ENCODE results near the gene MYO1H.

DNA sequence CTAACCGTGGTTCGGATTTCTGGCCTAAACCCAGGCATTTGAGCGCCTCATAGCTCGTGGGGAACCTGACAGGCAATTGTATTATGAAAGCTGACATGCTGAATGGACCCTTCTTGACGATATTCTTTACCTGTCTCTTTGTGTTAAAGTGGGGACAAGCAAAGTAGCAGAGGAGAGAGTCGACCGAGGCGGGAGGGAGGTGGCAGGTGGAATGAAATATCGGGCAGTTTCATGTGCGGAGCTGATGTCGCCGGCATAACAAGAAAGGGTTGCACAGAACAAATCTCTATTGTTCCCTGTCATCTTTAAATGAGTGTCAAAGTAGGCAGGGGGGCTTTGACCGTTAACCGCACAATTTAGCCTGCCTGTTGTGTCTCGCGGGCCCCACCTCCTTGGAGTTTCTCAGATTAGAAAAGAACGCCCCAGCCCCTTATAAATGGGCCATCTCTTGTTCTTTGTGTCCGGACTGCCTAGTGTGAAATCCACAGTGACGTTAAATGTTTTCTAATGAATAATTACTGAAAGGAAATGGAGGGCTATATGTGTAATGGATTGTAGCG lies 11.5 kb downstream of the MYO1H start:
- TF ChIP-seq TAF1 (IDR thresholded peaks at IDR 0.05; ENCODE audit: borderline replicate concordance, insufficient read depth, low read length), result no peak
- no peak for TF ChIP-seq POLR2AphosphoS5 (IDR thresholded peaks at IDR 0.05; ENCODE audit: low read depth, low read length)
- TF ChIP-seq REST (IDR thresholded peaks at IDR 0.05; ENCODE audit: insufficient read depth in 1 of 2, low read depth in 2 of 2, low read length in 2 of 2), result no peak
- TF ChIP-seq SIN3A (IDR thresholded peaks at IDR 0.05; ENCODE audit: borderline replicate concordance, insufficient read depth, low read length), result no peak
- no peak for TF ChIP-seq FOXP2 (optimal IDR thresholded peaks at IDR 0.05; ENCODE audit: borderline replicate concordance, extremely low read depth, extremely low read length, insufficient read depth)

Data from PFSK-1 (cell line).